AG10803 (cell line): ENCODE measurements around the gene KRT34.
"Not testable (repeated sequence)": the region's sequence is repeated elsewhere in the genome, so short reads cannot be mapped to it uniquely, and the experiment has no call there.

ENCODE experiments used
- DNase-seq: peaks from one replicate; pipeline ENCODE4 v3.0.0; 2010; ENCODE audit warnings: low read depth
- H3K4me3 ChIP-seq: 2 replicates; pipeline ENCODE4 v1.5.1; 2011; ENCODE audit warnings: mild to moderate bottlenecking, low read length, control low read depth
- CTCF ChIP-seq: conservative IDR thresholded peaks from 2 replicates; pipeline ENCODE4 v1.5.1; 2011; ENCODE audit warnings: mild to moderate bottlenecking, low read length, control low read depth, inconsistent platforms

Gene KRT34

GRCh38 chr17:41381943-41382342, at the start of gene KRT34:
TSS of gene KRT34 (minus strand) at chr17:41382306. CDS start at chr17:41382246, 60 bp downstream.
- not testable (repeated sequence) for DNase-seq

GRCh38 chr17:41430376-41430775, 48.3 kb upstream of the KRT34 start:
- DNase-seq, H3K4me3 ChIP-seq: not testable (repeated sequence)

More at GRCh38 chr17:41381943-41382342, at the start of gene KRT34:
- H3K4me3 ChIP-seq, result not testable (repeated sequence)

GRCh38 chr17:41429667-41430066, 47.6 kb upstream of the KRT34 start:
- no peak overlapping the region for H3K4me3 ChIP-seq
- TF ChIP-seq CTCF, result no peak
- DNase-seq, result no peak

GRCh38 chr17:41428591-41429291, 46.6 kb upstream of the KRT34 start:
- H3K4me3 ChIP-seq, result no peak overlapping the region
- peak; percentile 18 for DNase-seq
- no peak for TF ChIP-seq CTCF

- no peak for TF ChIP-seq CTCF
- no peak for DNase-seq
- H3K4me3 ChIP-seq, result no peak within 1 kb of the TSS
Measured at GRCh38 chr17:41424111-41424635, 42.1 kb upstream of the KRT34 start, which contains the start of gene KRT37. TSS of gene KRT37 (minus strand) at chr17:41424585. CDS start at chr17:41424523, 62 bp downstream.

- DNase-seq, H3K4me3 ChIP-seq: not testable (repeated sequence)
Measured at GRCh38 chr17:41422586-41422985, 40.5 kb upstream of the KRT34 start.

- H3K4me3 ChIP-seq, result no peak overlapping the region
- DNase-seq, result no peak
- TF ChIP-seq CTCF, result no peak
Measured at GRCh38 chr17:41421617-41422016, 39.5 kb upstream of the KRT34 start.

- DNase-seq, result peak; percentile 48
- no peak for TF ChIP-seq CTCF
- H3K4me3 ChIP-seq, result no peak overlapping the region
Measured at GRCh38 chr17:41421116-41421515, 39.0 kb upstream of the KRT34 start.
